Activated T-cell treated with anti-CD3 and anti-CD28 coated beads, Interleukin-2, amount 50 U/mL, for 48 hours (primary cell): Measurements from ENCODE around the gene CPT1C.

ENCODE experiments used
- DNase-seq, 2 experiments: peaks; one replicate each; pipeline ENCODE4 v3.0.0-alpha.2; 2020

CPT1C gene

DNA sequence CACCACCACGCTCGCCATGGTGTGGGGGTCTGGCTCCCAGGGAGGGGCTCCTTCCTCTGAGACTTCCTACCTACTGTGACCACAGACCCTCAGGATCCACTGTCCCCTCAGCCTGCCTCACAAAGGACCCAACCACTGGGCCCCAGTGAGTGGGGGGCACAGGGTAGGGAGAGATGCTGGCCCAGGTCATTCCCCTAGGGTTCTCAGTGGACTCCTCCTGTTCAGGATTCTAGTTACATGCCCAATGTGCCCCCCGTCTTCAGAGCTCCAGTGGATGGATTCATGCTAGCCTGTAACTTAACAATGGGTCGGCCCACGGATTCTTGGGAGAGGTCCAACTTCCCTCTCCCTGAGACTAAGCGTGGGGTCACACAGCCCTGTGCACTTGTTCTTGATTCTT is 72.3 kb downstream of the CPT1C start, which contains the start of gene TSKS:
Gene TSKS, minus strand, starts transcription at position 77 of the 400 bp plus-strand sequence. Its CDS starts 59 bp downstream, at position 18.
- DNase-seq, result no peak
